Fibroblast of skin of abdomen (primary cell): ENCODE results near the gene NECTIN3.

Source experiments
- DNase-seq: peaks from one replicate; pipeline ENCODE4 v3.0.0-alpha.2; 2013

NECTIN3 gene

DNA sequence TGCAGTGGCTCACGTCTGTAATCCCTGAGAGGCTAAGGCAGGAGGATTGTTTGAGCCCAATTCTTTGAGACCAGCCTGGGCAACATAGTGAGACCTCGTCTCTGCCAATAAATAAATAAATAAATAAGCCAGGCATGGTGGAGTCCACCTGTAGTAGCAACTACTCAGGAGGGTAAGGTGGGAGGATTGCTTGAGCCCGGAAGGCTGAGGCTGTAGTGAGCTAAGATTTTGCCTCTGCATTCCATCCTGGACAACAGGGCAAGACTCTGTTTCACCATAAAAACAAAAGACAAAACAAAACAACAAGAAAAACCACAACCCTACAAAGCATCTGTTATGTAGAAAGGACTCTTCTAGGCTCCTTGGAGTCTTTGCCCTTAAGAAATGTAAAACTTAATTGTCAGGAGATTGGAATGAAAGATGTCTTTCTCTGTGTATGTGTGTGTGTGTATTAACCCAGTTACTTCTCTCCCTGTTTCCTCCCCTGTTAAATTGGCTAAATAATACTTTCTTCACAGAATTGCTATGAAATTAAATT is 9.5 kb downstream of the NECTIN3 start:
- DNase-seq, result peak; percentile 64

DNA sequence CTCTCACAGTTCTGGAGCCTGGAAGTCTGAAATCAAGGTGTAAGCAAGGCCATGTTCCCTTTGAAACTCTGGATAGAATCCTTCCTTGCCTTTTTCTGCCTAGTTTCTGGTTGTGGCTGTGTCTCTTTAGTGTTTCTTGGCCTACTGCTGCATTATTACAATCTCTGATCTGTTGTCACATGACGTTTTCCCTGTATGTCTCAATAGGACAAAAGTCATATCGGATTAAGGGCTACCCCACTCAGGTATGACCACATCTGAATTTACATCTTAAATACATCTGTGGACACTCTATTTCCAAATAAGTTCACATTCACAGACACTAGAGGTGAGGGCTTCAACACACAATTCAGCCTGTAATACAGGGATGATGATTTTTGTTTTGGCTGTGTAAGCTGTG is 13.3 kb downstream of the NECTIN3 start:
- DNase-seq, result no peak

DNA sequence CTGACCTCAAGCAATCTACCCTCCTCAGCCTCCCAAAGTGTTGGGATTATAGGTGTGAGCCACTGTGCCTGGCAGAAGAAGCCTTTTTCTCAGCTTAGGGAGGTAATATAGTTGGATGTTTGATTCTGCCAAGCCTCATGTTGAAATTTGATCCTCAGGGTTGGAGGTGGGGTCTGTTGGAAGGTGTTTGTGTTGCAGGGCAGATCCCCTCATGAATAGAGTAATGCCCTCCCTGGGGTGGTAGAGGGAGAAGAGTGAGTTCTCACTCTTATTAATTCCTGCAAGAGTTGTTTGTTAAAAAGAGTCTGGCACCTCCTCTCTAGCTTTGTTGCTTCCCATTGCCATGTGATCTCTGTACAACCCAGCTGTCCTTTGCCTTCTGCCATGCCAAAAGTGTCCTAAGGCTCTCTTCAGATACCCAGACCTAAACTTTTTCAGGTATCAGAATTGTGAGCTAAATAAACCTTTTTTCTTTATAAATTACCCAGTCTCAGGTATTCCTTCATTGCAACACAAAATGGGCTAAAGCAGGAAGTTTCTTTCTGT is 16.4 kb downstream of the NECTIN3 start:
- no peak for DNase-seq

DNA sequence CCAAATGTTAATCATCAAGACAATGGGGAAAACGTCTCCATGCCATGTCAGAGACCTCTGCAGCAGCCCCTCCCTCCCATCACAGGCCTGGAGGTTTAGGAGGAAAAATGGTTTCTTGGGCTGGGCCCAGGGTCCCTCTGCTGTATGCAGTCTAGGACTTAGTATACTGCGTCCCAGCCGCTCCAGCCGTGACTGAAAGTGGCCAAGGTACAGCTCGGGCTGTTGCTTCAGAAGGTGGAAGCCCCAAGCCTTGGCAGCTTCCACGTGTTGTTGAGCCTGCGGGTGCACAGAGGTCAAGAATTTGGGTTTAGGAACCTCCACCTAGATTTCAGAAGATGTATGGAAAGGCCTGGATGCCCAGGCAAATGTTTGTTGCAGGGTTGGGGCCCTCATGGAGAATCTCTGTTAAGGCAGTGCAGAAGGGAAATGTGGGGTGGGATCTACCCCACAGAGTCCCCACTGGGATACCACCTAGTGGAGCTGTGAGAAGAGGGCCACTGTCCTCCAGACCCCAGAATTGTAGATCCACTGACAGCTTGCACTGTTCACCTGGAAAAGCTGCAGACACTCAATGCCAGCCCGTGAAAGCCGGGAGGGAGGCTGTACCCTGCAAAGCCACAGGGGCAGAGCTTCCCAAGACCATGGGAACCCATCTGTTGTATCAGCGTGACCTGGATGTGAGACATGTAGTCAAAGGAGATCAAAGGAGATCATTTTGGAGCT is 25.0 kb downstream of the NECTIN3 start:
- no peak for DNase-seq

DNA sequence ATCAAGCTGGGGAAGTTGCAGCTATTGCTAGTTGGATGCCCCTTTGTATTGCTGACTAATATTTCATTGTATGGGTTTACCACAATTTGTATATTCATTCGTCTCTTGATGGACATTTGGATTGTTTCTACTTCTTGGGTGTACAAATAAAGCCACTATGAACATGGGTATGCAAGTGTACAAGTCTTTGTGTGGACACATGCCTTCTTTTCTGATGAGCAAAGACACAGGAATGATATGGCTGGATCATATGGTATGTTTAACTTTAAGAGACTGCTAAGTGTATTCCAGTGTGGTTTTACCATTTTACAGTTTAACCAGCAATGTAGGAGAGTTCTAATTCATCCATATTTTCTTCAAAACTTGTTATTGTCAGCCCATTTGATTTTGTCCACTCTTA is 32.2 kb downstream of the NECTIN3 start:
- DNase-seq, result peak; percentile 53

DNA sequence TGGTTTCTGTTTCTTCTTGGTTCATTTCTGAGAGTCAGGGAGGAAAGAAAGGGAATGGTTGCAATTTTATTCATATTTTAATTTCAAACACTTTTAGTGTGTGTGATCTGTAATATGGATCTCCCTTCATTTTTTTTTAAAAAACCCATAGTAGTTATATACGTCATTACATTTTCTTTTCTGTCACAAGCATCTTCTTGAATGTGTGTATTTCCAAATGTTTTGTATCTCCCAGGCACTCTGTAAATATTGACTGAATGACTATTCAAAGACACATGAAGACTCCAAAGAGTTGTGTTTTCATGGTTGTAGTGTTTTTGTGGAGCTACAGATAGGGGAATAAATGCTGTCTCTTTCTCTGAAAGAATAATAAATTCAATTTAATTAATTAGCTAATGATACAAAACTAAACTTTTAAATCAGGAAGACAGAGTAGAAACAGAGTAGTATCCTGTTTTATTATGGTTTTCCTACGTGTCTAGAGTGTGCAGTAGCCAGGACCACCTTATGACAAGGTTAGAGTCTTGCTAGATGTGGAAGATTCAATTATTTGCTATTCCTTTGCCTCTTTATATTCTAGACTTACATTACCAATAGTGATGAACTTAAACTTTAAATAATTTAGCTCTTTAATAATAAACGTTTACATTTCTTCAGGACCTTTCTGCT is 35.5 kb downstream of the NECTIN3 start:
- no peak for DNase-seq

DNA sequence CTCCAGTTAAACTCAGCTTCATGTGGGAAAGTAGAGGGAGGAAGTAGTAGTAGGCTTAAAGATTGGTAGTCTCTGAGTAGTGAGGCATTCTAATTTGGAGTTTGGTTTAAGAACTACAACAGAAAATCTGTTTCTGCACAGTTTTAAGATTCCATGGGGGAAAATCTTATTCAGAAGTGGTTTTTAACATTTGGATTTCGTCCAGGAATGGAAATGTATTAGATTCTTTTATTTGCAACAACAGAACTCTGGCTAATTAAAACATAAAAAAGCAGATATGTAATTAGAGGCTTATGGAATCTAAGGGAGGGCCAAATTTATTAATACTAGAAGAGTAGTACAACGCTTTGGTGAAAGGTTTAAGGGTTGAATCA is 36.0 kb downstream of the NECTIN3 start:
- DNase-seq, result peak; percentile 17

DNA sequence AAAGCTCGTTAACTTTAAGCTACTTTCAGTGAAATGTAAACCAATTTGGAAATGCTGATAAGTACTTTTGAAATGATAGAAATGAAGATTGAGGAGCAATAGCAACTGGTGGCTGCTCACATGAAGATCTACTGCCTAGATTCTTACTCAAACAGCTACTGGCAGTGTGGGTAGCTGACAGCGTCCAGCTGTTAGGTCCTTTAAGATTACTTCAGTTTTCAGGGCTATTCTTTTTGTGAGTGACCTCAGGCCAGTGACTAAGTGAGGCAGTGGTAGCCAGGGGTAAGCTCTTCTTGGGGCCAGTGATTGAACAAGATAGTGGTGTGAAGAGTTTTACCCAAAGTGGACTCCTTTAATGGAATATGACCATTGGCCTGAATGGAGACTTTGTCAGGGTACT is 41.3 kb downstream of the NECTIN3 start:
- no peak for DNase-seq

DNA sequence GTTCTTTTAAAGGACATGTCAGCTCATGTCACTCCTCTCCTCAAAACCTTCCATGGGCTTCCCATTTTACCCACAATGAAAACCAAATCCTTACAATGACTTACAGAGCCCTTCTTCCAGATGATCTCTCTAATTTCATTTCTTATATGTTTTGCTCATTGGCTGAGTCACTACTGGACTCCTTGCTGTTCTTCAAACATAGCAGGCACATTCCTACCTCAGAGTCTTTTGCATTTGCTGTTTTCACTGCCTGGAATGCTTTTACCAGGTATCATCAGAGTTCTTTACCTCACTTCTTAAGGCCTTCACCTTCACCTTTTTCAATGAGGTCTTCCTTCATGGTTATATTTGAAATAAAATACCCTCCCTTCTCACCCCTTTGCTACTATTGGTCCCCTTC is 57.3 kb downstream of the NECTIN3 start:
- DNase-seq, result no peak

DNA sequence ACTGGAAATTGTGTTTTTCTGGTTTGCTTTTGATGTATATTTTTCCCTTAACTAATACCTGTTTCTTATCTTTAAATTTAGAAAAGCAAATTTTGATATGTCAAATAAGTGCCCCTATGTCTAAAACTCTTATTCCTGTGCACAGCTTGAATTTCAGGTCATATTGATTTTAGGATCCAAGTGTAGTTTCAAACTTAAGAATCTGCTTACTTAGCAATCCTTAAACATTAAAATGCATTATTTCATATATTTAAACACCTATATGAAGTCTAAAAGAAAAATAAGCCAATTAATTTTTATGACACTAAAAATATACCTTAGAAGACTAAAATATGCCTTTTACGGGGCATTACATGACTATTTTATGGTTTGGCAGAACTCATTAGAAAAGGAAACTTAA is 59.2 kb downstream of the NECTIN3 start:
- no peak for DNase-seq

DNA sequence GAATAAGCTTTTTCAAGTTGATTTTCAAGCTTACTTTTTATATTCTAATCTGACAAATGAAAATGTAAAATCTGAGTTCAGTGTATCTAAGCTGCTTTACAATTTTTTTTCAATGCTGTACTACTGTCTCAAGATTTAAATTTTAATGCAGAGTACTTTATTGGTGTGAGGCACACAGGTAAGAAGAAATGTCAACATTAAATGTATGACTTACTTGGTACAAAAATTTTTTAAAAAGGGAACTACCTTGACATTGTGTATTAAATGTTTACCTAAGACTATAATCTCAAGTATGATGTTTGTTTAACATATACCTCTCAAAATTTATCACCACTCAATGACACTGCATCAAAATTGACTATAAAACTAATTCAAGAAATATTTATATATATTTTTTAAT is 62.7 kb downstream of the NECTIN3 start:
- no peak for DNase-seq

DNA sequence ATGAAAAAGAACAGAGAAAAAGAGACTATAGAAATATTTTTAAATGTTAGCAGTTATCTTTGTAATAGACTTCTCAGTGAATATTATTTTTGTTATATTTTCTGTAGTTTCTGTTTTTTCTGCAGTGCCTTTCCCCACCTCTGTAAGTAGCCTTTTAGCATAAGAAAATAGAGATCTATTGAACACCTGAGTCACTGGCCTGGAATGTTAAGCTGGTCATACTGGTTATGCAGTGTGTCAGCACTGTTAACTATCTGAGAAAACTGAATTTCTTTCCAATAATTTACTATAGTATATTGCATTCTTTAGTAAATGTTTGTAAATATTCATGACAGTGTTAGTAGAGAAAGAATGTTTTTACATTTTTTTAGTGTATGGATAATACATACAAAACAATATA is 79.8 kb downstream of the NECTIN3 start:
- DNase-seq, result peak; percentile 80

DNA sequence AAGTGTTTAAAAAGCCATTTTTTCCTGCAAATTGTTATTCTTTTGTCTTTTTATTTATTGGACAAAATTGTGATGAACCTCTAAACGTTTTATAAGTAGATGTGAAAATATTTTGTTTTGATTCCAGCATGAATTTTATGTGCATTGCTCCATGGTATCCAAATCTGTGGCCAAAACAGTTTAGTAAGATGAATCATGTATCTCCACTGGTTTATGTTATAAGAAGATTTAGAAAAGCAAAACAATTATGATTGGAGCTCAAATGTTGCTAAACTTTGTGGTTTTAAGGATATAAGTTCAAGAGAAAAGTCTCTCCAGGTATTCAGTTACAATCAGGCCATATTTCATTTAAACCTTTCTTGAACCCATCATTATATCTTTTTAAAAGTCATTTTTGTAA is 80.9 kb downstream of the NECTIN3 start:
- DNase-seq, result peak; percentile 19

DNA sequence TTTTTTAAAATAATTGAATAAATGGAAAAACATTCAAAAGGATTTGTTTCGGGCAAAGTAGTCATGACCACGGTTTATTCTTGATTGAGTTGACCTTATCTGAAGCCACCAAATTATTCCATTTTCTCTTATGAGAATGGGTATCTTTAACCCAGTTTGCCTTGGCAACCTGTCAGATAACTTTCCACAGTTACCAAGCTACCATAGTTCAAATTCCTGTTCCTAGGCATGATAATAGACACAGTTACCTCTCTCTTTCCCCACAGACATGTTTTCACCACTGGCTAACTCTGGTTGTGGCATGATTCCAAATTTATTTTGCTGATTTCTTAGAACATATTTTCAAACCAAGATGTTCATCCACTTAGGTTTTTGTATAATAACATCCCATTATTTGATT is 84.9 kb downstream of the NECTIN3 start:
- no peak for DNase-seq

DNA sequence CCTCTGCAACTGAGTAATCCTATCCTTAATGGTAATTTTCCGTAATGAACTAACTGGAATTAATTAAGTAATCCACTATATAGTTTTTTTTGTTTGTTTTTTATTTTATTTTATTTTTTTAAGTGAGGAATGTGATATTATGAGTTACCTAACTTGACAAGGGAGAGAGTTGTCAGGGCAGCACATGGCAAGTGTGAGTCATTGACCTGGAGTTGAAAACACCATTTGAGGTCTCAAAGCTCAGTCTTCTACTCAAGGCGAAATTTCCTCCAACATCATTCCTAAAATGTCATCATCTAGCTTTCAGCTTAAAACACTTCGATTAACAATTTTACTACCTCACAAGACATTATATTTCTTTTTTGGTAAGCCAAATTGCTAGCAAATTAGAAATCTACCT is 87.8 kb downstream of the NECTIN3 start:
- DNase-seq, result peak; percentile 12

DNA sequence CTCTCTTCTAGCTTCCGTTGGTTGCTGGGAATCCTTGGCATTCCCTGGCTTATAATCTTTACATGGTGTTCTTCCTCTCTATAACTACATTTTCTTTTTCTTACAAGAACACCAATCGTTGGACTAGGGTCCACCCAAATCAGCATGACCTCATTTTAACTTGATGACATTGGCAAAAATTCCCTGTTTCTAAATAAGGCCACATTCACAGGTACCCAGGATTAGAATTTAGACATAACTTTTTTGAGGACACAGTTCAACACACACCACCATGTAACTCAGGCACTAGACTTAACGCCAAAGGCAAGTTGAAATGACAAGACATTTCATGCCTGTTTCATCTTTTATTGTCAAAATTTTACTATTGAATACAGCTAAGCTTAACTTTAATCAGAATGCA is 93.0 kb downstream of the NECTIN3 start:
- no peak for DNase-seq

DNA sequence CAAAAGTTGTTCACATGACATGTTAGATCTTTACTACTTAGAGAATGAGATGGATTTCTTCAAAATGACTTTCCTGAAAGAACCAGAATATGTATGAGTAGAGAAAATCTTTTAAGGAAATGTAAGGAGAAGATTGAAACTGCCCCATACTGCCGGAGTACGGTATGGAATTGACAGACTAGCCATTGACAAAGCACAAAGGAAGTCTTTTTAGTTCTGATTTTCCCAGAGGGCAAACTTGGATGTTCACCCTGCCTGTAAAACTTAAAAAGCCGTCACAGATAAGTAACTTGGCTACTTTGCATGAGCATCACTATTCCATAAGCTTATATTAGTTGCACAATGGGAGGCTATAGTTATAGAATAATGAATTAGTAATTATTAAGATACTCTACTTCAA is 93.8 kb downstream of the NECTIN3 start:
- no peak for DNase-seq

DNA sequence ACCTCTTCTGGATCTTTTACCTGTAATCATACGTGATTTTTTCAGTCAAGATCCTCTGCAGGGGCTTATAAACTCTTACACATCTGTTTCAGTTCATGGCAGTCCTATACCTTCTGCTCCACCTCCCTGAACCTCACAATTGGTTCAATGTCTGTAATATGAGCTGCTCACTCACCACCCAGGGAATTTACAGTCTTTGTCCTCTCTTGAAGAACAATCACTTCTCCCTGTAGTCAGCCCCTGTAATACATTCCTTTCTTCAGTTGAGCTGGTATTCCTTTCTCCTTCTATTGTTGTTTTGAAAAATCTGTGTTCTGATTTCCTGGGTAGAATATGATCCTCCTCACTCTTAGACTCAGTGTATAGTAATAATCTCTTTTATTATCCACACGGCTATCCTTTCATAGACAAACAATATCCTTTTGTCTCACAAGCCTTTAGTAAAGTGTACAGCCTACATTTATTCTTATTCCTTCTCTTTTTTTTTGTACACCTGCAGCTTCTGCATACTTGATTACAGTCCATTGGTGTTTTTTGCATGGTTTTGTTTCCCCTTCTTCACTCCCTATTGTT is 101.8 kb downstream of the NECTIN3 start:
- peak; percentile 64 for DNase-seq

DNA sequence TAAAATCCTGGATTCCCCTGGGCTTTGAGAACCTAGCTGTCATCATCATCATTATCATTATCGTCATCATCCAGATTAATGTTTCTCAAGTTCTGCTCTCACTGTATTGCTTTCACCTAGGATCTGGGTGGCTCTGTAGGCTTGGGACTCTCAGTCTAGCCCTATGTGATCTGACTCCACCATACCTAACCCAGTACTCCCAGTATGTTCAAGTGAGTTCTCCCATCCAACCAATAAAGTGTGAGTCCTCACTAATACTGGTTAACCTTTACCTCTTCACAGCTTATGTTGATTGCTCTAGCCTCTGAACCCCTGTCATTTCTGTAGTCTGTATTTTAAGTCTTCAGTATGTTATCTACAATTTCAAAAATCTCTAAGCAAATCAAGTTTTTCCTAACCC is 102.3 kb downstream of the NECTIN3 start:
- DNase-seq, result no peak

DNA sequence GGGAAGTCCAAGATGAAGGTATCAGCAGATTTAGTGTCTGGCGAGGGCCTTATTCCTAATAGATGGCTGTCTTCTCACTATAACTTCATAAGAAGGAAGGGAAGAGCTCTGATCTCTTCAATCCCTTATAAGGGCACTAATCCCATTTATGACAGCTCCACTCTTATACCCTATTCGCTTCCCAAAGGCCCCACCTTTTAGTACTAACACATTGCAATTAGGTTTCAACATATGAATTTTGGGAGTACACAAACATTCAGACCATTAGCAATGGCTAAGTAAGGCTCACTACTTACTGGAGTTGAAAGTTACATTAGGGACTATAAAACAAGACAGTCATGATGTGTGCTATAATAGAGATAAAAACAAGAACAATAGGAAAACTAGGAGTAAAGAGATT is 118.9 kb downstream of the NECTIN3 start:
- DNase-seq, result no peak

DNA sequence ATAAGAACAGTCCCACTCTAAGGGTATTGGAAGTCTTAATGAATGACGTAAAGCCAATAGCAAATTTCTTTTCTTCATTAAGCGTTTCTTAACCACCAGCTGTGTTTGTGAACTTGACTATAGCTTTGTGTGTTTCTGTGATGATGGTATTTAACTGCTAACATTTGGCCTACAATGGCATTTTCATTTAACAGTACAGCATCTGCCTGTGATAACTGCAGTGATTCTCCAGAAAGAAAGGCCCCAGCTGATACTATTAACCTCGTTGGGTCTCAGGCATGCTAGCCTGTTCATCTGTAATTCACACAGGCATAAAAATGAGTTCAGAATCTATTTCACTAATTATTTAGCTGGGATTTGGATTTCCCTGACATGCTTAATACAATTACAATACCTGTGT is 121.9 kb downstream of the NECTIN3 start:
- DNase-seq, result no peak

DNA sequence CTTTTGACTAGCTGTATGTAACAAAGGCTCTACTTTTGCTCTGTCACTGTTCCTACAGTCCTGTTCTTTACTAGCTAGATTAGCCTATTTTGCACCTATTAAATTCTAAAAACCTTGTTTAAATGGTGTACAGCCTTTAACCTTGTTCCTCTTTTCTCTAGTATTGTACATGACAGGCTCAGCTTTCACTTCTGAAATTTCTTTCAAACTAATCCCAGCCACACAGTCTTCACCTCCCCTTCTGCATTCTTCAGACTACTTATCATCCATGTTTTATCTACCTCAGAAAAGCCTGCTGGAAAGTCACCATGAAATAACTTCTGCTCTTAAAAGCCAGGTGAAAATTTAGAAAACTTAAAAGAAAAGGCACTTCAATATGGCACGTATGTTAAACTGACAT is 122.4 kb downstream of the NECTIN3 start:
- DNase-seq, result no peak

DNA sequence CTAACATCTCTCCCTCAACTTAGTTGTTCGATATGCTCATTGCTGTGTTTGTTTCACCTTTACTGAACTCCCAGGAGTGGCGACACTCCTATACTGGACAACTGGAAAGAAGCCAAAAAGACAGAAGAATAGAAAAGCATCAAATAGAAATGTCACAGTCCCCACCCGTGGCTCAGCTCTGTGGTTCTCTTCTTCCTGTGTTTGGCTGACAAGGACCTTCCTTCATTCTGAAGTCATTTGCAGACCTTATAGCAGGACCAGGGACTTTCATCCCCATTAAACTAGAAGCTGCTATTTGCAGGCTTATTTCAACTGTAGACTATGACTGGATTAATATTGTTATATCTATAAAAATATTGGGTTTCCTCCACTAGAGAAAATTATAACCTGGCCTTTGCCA is 125.9 kb downstream of the NECTIN3 start:
- DNase-seq, result no peak

DNA sequence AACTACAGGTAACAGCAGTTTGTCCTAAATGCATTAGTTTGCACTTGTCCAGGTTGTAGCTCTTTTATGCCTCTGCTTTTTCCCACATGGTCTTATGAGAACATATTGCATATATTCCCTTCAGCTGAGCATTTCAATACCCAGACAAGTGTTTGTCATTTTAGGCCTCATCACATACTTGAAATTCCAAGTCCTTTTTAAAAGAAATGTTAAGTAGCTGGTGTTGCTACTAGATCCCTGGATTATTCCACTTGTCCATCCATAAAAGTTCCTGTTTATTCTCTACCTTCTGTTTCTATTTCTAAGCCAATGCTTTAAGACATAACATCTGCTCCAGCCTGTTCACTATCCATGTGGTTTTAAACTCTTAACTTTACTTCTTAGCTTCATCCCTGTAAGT is 128.4 kb downstream of the NECTIN3 start:
- DNase-seq, result peak; percentile 17
